Measurements from ENCODE around the gene TMEM95.

Gene TMEM95

GRCh38 chr17:7406235-7406825 is 51.4 kb downstream of the TMEM95 start:
- no peak for DNase-seq

Measured in hematopoietic multipotent progenitor cell treated with erythropoietin and hydrocortisone succinate and interleukin-3 and kit ligand, for 4 days (in vitro differentiated cells).